Measurements from ENCODE around the gene ATF6. TPM values are rescaled to one million over a fixed set of nuclear protein-coding genes. Genes with fewer than 3 reads are reported as not detected.

The ATF6 gene
- total and polyA plus RNA-seq, 2 donors (not counting 1 experiment from before 2014, with no cell fraction given) = 5.7 to 26.6 TPM

GRCh38 chr1:161770250-161770649, 4.1 kb downstream of the ATF6 start:
- peaks cover 0 to 6% of the 10 kb centered on the region in 2 experiments for H3K36me3 ChIP-seq (replicated peaks in 1 of 2; ENCODE audit: control extremely low read depth in 1 of 2, control insufficient read depth in 1 of 2, extremely low read depth in 1 of 2, insufficient read depth in 2 of 2, low read length in 1 of 2)
- H3K27ac Mint-ChIP-seq = no peak overlapping the region
- ATAC-seq (ENCODE audit: low read depth) (no peak), DNase-seq (no peak)
- no peak overlapping the region for H3K4me3 Mint-ChIP-seq
- POLR2A ChIA-PET = no interaction called here
- H3K9ac ChIP-seq (ENCODE audit: low read length) = no peak overlapping the region
- CTCF ChIA-PET = interaction anchor here (0.6 to 1.6 kb wide), 3 partner anchors 12 to 52 kb away, joined by 3 to 4 read pairs (median 3); partner anchors contain the start of gene DUSP12
- no peaks in the 10 kb centered on the region for H3K9me3 Mint-ChIP-seq (ENCODE audit: insufficient read depth)
- no peaks in the 10 kb centered on the region for H3K27me3 Mint-ChIP-seq
- H3K27ac ChIP-seq (ENCODE audit: low read length in 2 of 2) = no peak overlapping the region
- H3K4me1 ChIP-seq (ENCODE audit: control insufficient read depth in 2 of 2, insufficient read depth in 2 of 2, low read length in 2 of 2) = peaks cover 37 to 47% of the 10 kb centered on the region in 2 donors
- peaks cover 43% of the 10 kb centered on the region for H3K4me1 Mint-ChIP-seq
- no peak overlapping the region for H3K4me3 ChIP-seq (ENCODE audit: control extremely low read depth in 1 of 5, extremely low read depth in 1 of 5, insufficient read depth in 1 of 5, low read depth in 2 of 5, low read length in 4 of 5)
- H3K4me2 ChIP-seq (replicated peaks; ENCODE audit: low read depth, low read length, poor library complexity, severe bottlenecking) = no peak overlapping the region
- 100% methylated on average over 1 of the region's 3 CpGs for WGBS (ENCODE audit: insufficient coverage)
- TF ChIP-seq EZH2 (IDR thresholded peaks at IDR 0.05; ENCODE audit: borderline replicate concordance, insufficient read depth, low read depth, low read length, poor library complexity, severe bottlenecking) (no peak), CTCF (IDR thresholded peaks at IDR 0.05) (no peak)
- peaks cover 96% of the 10 kb centered on the region for H3K79me2 ChIP-seq (ENCODE audit: control insufficient read depth, insufficient read depth, low read length)
- H3K27me3 ChIP-seq (replicated peaks in 1 of 4; ENCODE audit: control extremely low read depth in 1 of 4, control insufficient read depth in 3 of 4, insufficient read depth in 4 of 4, low read length in 3 of 4) = no peaks in the 10 kb centered on the region
- no peak overlapping the region for H2AFZ ChIP-seq (ENCODE audit: insufficient read depth, low read depth, low read length, poor library complexity, severe bottlenecking)
- H4K20me1 ChIP-seq (ENCODE audit: control insufficient read depth, insufficient read depth, low read length, poor library complexity, severe bottlenecking) = peaks cover 26% of the 10 kb centered on the region
- no peaks in the 10 kb centered on the region for H3K9me3 ChIP-seq (ENCODE audit: control extremely low read depth in 1 of 3, control insufficient read depth in 2 of 3, insufficient read depth in 1 of 3, low read length in 2 of 3)
- intact Hi-C loops (cut with micrococcal nuclease) = no loop called here

DNA sequence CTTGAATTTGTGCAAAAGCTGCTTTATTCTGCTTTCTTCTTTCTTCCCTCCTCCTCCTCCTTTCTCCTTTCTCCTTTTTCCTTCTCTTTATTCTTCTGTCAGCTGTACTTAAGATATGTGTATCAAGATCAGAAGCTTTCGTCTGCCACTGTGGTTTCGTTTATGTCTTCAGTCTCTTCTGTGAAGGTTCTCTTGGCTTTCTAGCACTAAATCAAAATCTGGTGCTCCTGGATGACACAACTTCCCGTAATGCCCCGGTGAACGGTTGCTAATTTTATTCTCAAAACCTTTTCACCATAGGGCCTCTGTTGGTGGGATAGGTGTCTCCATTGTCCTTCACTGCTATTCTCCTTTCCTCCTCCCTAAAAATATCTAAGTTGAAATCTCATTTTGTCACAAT, 5.0 kb downstream of the ATF6 start:
- ATAC-seq (ENCODE audit: low read depth) = no peak
- intact Hi-C loops (cut with micrococcal nuclease) = no loop called here
- H3K9ac ChIP-seq (ENCODE audit: low read length) = no peak overlapping the region

More for the DNA sequence above, 5.0 kb downstream of the ATF6 start:
- no peak overlapping the region for H3K27ac ChIP-seq (ENCODE audit: low read length in 2 of 2)
- no peak overlapping the region for H3K4me3 Mint-ChIP-seq
- CTCF ChIA-PET = interaction anchor here (1.4 to 1.6 kb wide), 2 partner anchors 8 to 22 kb away, joined by 3 to 4 read pairs; no protein-coding TSS in a partner anchor
- peaks cover 0 to 8% of the 10 kb centered on the region in 2 experiments for H3K36me3 ChIP-seq (replicated peaks in 1 of 2; ENCODE audit: control extremely low read depth in 1 of 2, control insufficient read depth in 1 of 2, extremely low read depth in 1 of 2, insufficient read depth in 2 of 2, low read length in 1 of 2)
- no peaks in the 10 kb centered on the region for H3K9me3 ChIP-seq (ENCODE audit: control extremely low read depth in 1 of 3, control insufficient read depth in 2 of 3, insufficient read depth in 1 of 3, low read length in 2 of 3)
- no peak overlapping the region for H3K27ac Mint-ChIP-seq
- H3K4me1 ChIP-seq (ENCODE audit: control insufficient read depth in 2 of 2, insufficient read depth in 2 of 2, low read length in 2 of 2) = peaks cover 38 to 48% of the 10 kb centered on the region in 2 donors
- TF ChIP-seq EZH2 (IDR thresholded peaks at IDR 0.05; ENCODE audit: borderline replicate concordance, insufficient read depth, low read depth, low read length, poor library complexity, severe bottlenecking) = no peak
- TF ChIP-seq CTCF (IDR thresholded peaks at IDR 0.05) = no peak
- peaks cover 41% of the 10 kb centered on the region for H3K4me1 Mint-ChIP-seq
- peaks cover 26% of the 10 kb centered on the region for H4K20me1 ChIP-seq (ENCODE audit: control insufficient read depth, insufficient read depth, low read length, poor library complexity, severe bottlenecking)
- no peak overlapping the region for H3K4me3 ChIP-seq (ENCODE audit: control extremely low read depth in 1 of 5, extremely low read depth in 1 of 5, insufficient read depth in 1 of 5, low read depth in 2 of 5, low read length in 4 of 5)
- H3K4me2 ChIP-seq (replicated peaks; ENCODE audit: low read depth, low read length, poor library complexity, severe bottlenecking) = peak overlapping the region; percentile 31
- 21% methylated on average over 3 of the region's 5 CpGs for WGBS (ENCODE audit: insufficient coverage)
- H3K27me3 ChIP-seq (replicated peaks in 1 of 4; ENCODE audit: control extremely low read depth in 1 of 4, control insufficient read depth in 3 of 4, insufficient read depth in 4 of 4, low read length in 3 of 4) = no peaks in the 10 kb centered on the region
- H3K79me2 ChIP-seq (ENCODE audit: control insufficient read depth, insufficient read depth, low read length) = peaks cover 98% of the 10 kb centered on the region
- H2AFZ ChIP-seq (ENCODE audit: insufficient read depth, low read depth, low read length, poor library complexity, severe bottlenecking) = no peak overlapping the region
- DNase-seq = no peak
- H3K27me3 Mint-ChIP-seq = no peaks in the 10 kb centered on the region
- POLR2A ChIA-PET = no interaction called here
- no peaks in the 10 kb centered on the region for H3K9me3 Mint-ChIP-seq (ENCODE audit: insufficient read depth)
